Measurements from ENCODE around the gene HSP90AA1.

- no peak for TF ChIP-seq RAD21 (IDR thresholded peaks at IDR 0.05; ENCODE audit: low read depth)
- TF ChIP-seq YY1 (IDR thresholded peaks at IDR 0.05; ENCODE audit: low read depth) = no peak
- no peak for TF ChIP-seq NFIC (IDR thresholded peaks at IDR 0.05)
- no peak for TF ChIP-seq TCF12 (IDR thresholded peaks at IDR 0.05; ENCODE audit: low read depth)
- no peak for TF ChIP-seq CEBPB (IDR thresholded peaks at IDR 0.05)
- TF ChIP-seq MAX (IDR thresholded peaks at IDR 0.05) = no peak
- no peak for TF ChIP-seq REST (IDR thresholded peaks at IDR 0.05; ENCODE audit: low read depth)
- TF ChIP-seq FOXM1 (IDR thresholded peaks at IDR 0.05; ENCODE audit: borderline replicate concordance, low read depth) = no peak
Measured at GRCh38 chr14:102088012-102088792, 1.4 kb upstream of the HSP90AA1 start.
